Erythroblast (primary cell): Measurements from ENCODE around the gene TMEM273.

Source experiments
- GATA1 ChIP-seq: IDR thresholded peaks from 2 replicates; pipeline ENCODE4 v1.6.1; 2011; ENCODE audit warnings: low read depth, mild to moderate bottlenecking, control low read depth, low read length, moderate library complexity
- POLR2A ChIP-seq: IDR thresholded peaks from 2 replicates; pipeline ENCODE4 v1.6.1; 2011; ENCODE audit warnings: mild to moderate bottlenecking, low read length

- TF ChIP-seq POLR2A = no peak
- no peak for TF ChIP-seq GATA1
Measured at GRCh38 chr10:49170632-49171325, 17.4 kb downstream of the TMEM273 start.
